ENCODE data around the gene SAMD5.

DNA sequence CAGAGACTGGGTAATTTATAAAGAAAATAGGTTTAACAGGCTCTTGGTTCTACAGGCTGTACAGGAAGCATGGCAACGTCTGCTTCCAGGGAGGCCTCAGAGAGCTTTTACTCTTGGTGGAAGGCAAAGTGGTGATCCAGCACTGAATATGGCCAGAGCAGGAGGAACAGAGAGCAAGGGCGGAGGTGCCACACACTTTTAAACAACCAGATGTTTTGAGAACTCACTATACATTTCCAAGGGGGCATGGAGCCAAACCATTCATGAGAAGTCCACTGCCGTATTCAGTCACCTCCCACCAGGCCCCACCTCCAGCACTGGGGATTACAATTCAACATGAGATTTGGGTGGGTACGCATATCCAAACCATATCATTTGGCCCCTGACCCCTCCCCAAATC lies 18.7 kb downstream of the SAMD5 start:
- TF ChIP-seq ZNF274 (IDR thresholded peaks at IDR 0.05; ENCODE audit: low read depth, low read length) (no peak), SUZ12 (IDR thresholded peaks at IDR 0.05; ENCODE audit: extremely low read depth, insufficient read depth, insufficient read length) (no peak), YY1 (IDR thresholded peaks at IDR 0.05; ENCODE audit: insufficient read depth, insufficient read length) (no peak)
